ENCODE results near the gene MAPKAP1.

MAPKAP1 gene

GRCh38 chr9:125681086-125681622, 25.9 kb downstream of the MAPKAP1 start:
- in situ Hi-C loops (cut with HindIII; ENCODE audit: low pct_ligation_motif_present, low sequenced_read_pairs) = no loop called here
- Histone ChIP-seq H3K4me3 (ENCODE audit: low read depth, low read length) (no peak overlapping the region), H3K27me3 (replicated peaks) (no peaks in the 10 kb centered on the region), H3K27ac (no peak overlapping the region), H3K36me3 (replicated peaks) (no peaks in the 10 kb centered on the region)
- TF ChIP-seq CTCF (IDR thresholded peaks at IDR 0.05; ENCODE audit: low read depth, low read length, missing control alignments) = no peak
- DNase-seq = no peak

DNA sequence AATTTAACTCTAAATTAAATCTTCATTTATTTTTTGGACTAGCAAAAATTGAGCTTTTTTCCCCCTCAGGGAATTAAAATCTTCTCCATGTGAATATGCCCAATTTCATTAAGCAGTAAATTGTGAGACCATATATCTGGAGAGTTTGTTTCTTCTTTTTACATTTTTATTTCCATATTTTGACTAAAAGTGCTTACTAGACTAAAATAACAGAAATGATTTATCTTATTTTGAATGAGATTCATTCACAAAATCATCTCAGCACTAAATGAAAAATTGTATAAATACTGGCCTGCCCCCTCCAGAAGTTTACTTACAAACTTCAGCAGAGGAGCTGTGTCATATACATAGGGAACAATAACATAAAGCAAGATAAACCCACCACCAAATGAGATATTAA, 26.6 kb downstream of the MAPKAP1 start:
- no peak overlapping the region for H3K4me3 ChIP-seq (ENCODE audit: low read depth, low read length)
- TF ChIP-seq CTCF (IDR thresholded peaks at IDR 0.05; ENCODE audit: low read depth, low read length, missing control alignments) = no peak
- H3K36me3 ChIP-seq (replicated peaks) = no peaks in the 10 kb centered on the region
- in situ Hi-C loops (cut with HindIII; ENCODE audit: low pct_ligation_motif_present, low sequenced_read_pairs) = no loop called here
- no peak overlapping the region for H3K27ac ChIP-seq
- H3K27me3 ChIP-seq (replicated peaks) = no peaks in the 10 kb centered on the region
- DNase-seq = no peak

GRCh38 chr9:125679597-125680189, 27.3 kb downstream of the MAPKAP1 start:
- Histone ChIP-seq H3K27me3 (replicated peaks) (no peaks in the 10 kb centered on the region), H3K4me3 (ENCODE audit: low read depth, low read length) (no peak overlapping the region), H3K27ac (no peak overlapping the region), H3K36me3 (replicated peaks) (no peaks in the 10 kb centered on the region)
- in situ Hi-C loops (cut with HindIII; ENCODE audit: low pct_ligation_motif_present, low sequenced_read_pairs) = no loop called here
- DNase-seq = no peak
- no peak for TF ChIP-seq CTCF (IDR thresholded peaks at IDR 0.05; ENCODE audit: low read depth, low read length, missing control alignments)

DNA sequence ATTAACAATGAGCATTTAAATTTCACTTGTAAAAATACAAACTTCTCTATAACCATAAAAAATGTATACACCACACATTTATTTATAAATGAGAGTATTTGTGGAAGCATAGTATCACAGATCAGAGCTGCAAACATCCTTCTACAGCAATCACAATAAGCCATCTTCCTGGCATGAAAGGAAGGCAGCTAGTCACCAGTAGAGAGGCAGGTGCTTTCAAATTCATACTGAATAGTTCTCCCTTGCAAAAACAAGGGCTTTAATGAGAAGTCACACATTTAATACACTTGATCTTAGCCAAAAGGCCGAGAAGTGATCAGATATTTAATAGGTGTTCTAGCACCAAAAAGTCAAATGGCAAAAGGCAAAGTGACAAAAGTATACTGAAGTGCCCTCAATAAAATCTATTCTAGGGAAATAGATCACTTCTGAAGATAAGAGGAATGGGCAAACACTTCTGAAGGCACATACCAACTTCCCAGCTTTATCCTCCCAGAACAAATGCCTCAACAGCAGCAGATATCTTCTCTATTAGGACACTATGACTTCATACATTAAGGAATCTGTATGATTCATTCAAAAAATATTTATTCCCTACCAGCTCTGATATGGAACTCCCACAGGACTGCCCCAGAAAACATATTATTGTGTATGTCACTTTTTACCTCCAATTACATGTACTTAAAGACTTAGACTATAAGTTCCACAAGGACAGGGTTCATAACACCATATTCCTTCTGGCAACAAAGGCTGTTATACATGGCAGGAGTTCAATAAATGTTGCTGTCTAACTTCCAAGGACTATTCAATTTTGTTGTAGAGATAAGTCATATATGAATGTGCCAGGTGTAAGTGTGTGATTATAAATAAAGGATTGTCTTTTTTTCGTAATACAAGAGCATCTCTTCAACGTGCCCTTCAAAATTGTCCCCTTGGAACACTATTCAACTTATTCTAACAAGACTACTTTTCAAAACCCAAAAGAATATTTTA, 31.7 kb downstream of the MAPKAP1 start:
- peak; percentile 63 for DNase-seq
- in situ Hi-C loops (cut with HindIII; ENCODE audit: low pct_ligation_motif_present, low sequenced_read_pairs) = no loop called here
- Histone ChIP-seq H3K27me3 (replicated peaks) (no peaks in the 10 kb centered on the region), H3K4me3 (ENCODE audit: low read depth, low read length) (no peak overlapping the region), H3K27ac (peak overlapping the region; percentile 41), H3K36me3 (replicated peaks) (no peaks in the 10 kb centered on the region)
- TF ChIP-seq CTCF (IDR thresholded peaks at IDR 0.05; ENCODE audit: low read depth, low read length, missing control alignments) = no peak

GRCh38 chr9:125672876-125673275, 34.1 kb downstream of the MAPKAP1 start:
- Histone ChIP-seq H3K27ac (no peak overlapping the region), H3K36me3 (replicated peaks) (no peaks in the 10 kb centered on the region), H3K4me3 (ENCODE audit: low read depth, low read length) (no peak overlapping the region), H3K27me3 (replicated peaks) (no peaks in the 10 kb centered on the region)
- in situ Hi-C loops (cut with HindIII; ENCODE audit: low pct_ligation_motif_present, low sequenced_read_pairs) = no loop called here
- DNase-seq = no peak
- no peak for TF ChIP-seq CTCF (IDR thresholded peaks at IDR 0.05; ENCODE audit: low read depth, low read length, missing control alignments)
